GM20000 (cell line): Measurements from ENCODE around the gene GPR65.

Experiments used
- DNase-seq: peaks from one replicate; pipeline ENCODE4 v3.0.0; 2012; ENCODE audit warnings: low spot score
- TF ChIP-seq, protein P1 (sequence below): IDR thresholded peaks from 2 replicates; pipeline ENCODE4 v1.5.1; 2012; ENCODE audit warnings: mild to moderate bottlenecking, control low read depth; ENCODE audit errors: extremely low read depth, missing control alignments

GPR65 gene

DNA sequence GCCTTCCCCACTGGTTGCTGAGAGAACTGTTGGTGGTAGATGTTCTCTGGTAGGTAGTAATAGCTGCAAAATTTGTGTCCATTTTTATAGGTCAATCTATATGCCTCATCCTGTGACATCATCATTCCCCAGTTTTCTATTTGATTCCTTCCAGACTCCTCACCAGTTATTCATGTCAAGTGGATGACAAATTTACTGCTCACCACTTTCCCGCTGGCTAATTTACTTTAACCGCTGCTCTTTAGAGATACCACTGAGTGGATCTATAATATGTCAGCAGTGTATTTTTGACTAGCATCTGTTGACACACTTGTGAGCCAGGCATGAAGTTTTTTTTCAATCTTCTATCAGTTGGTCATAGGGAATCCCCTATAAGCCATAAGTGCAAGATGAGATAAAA lies 24.6 kb downstream of the GPR65 start:
- no peak for DNase-seq
- TF ChIP-seq, protein P1, sequence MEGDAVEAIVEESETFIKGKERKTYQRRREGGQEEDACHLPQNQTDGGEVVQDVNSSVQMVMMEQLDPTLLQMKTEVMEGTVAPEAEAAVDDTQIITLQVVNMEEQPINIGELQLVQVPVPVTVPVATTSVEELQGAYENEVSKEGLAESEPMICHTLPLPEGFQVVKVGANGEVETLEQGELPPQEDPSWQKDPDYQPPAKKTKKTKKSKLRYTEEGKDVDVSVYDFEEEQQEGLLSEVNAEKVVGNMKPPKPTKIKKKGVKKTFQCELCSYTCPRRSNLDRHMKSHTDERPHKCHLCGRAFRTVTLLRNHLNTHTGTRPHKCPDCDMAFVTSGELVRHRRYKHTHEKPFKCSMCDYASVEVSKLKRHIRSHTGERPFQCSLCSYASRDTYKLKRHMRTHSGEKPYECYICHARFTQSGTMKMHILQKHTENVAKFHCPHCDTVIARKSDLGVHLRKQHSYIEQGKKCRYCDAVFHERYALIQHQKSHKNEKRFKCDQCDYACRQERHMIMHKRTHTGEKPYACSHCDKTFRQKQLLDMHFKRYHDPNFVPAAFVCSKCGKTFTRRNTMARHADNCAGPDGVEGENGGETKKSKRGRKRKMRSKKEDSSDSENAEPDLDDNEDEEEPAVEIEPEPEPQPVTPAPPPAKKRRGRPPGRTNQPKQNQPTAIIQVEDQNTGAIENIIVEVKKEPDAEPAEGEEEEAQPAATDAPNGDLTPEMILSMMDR: no peak

DNA sequence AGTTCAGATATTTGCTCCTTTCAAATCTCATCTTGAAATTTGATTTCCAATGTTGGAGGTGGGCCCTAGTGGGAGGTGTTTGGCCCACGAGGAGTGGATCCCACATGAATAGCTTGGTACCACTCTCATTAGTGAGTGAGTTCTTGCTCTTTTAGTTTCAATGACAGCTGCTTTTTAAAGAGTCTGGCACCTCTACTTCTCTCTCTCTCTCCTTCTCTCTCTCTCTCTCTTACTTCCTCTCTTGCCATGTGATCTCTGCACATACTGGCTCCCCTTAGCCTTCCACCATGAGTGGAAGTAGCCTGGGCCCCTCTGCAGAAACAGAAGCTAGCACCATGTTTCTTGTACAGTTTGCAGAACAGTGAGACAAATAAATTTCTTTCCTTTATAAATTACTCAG lies 25.1 kb downstream of the GPR65 start:
- no peak for DNase-seq
- TF ChIP-seq, protein P1: no peak

- no peak for DNase-seq
- TF ChIP-seq, protein P1: no peak
Measured at GRCh38 chr14:88030892-88031291, 26.0 kb downstream of the GPR65 start.

GRCh38 chr14:88032373-88032772 lies 27.4 kb downstream of the GPR65 start:
- TF ChIP-seq, protein P1: no peak
- no peak for DNase-seq

GRCh38 chr14:88034076-88034475 lies 29.1 kb downstream of the GPR65 start:
- TF ChIP-seq, protein P1: no peak
- no peak for DNase-seq

GRCh38 chr14:88036422-88036821 lies 31.5 kb downstream of the GPR65 start:
- TF ChIP-seq, protein P1: no peak

DNA sequence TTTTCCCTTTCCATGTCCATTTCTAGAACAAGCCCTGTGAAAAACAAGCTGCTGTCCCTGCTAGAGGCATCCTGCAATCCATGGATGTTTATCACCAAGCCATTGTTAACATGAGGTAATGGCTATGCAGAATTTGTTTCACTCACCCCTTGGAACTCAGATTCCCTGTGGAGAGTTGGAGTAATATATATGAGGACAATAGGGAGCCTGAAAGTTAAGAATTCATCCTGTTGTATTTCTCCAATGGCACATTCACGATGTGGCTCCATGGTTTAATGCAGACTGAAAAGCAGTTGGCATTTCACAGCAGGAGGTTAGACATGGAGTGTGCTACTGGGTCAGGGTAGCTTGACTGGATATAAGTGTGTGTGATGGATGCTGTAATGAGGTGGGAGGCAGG lies 32.4 kb downstream of the GPR65 start:
- TF ChIP-seq, protein P1: no peak
- DNase-seq: no peak

More at GRCh38 chr14:88036422-88036821, 31.5 kb downstream of the GPR65 start:
- DNase-seq: no peak

- TF ChIP-seq, protein P1: no peak
- DNase-seq: no peak
Measured at GRCh38 chr14:88039197-88039596, 34.3 kb downstream of the GPR65 start.
